Esophagus muscularis mucosa (tissue), 4 donors: ENCODE data around the gene AGXT. TPM values are rescaled to one million over a fixed set of nuclear protein-coding genes. Genes with fewer than 3 reads are reported as not detected.

Experiments used
- DNase-seq: peaks from one replicate; pipeline ENCODE4 v3.0.0-alpha.2; 2017; ENCODE audit errors: extremely low spot score
- H3K27ac ChIP-seq, 4 donors: fragments of 200-600 bp; sonication (generic); replicated peaks in 1 of 4; 1 replicate in 3 of 4; 2 replicates in 1 of 4; pipeline ENCODE4 v1.5.1; 2016 to 2019; ENCODE audit warnings: mild to moderate bottlenecking in 1 of 4
- H3K27me3 ChIP-seq, 4 donors: fragments of 200-600 bp; sonication (generic); one replicate each; pipeline versions ENCODE4 v1.5.1 to v1.6.0; 2016 to 2019
- H3K36me3 ChIP-seq, 4 donors: fragments of 200-600 bp; sonication (generic); one replicate each; pipeline ENCODE4 v1.5.1; 2016 to 2019
- H3K4me1 ChIP-seq, 4 donors: fragments of 200-600 bp; sonication (generic); one replicate each; pipeline ENCODE4 v1.5.1; 2016 to 2019
- H3K4me3 ChIP-seq, 4 donors: fragments of 200-600 bp; sonication (generic); 1 replicate in 2 of 4; 2 replicates in 2 of 4; pipeline ENCODE4 v1.5.1; 2016 to 2019; ENCODE audit warnings: mild to moderate bottlenecking in 4 of 4, moderate library complexity in 1 of 4
- H3K9me3 ChIP-seq, 4 donors: fragments of 200-600 bp; sonication (generic); 1 replicate in 3 of 4; 2 replicates in 1 of 4; pipeline ENCODE4 v1.5.1; 2016 to 2019
- EP300 ChIP-seq: sonication (generic); formaldehyde crosslinking; IDR thresholded peaks from one replicate; pipeline ENCODE4 v1.6.1; 2017; ENCODE audit warnings: antibody characterized with exemption
- POLR2A ChIP-seq: fragments of 450-650 bp; IDR thresholded peaks from one replicate; pipeline ENCODE4 v1.6.1; 2017; ENCODE audit warnings: antibody characterized with exemption, moderate library complexity, mild to moderate bottlenecking, low read depth
- POLR2AphosphoS5 ChIP-seq, 2 donors: sonication (generic); formaldehyde crosslinking; IDR thresholded peaks; one replicate each; pipeline ENCODE4 v1.6.1; 2017; ENCODE audit warnings: antibody characterized with exemption in 2 of 2
- WGBS: methylation state at CpG from one replicate; pipeline ENCODE4 v1.1.5; 2018; 5-methylcytosine and 5-hydroxymethylcytosine counted together
- intact Hi-C: fragments of 100-400 bp; cut with DNase I; formaldehyde crosslinking; loops from one replicate; pipeline ENCODE4 v1.15.1; 2023
- total RNA-seq, 4 donors: library from RNA; depleted of rRNA; stranded (reverse); fragments of >200 nt; gene quantifications; one replicate each; pipeline versions ENCODE4 v1.1.0 to v1.2.1, GENCODE V29; 2016
- TF ChIP-seq, protein P1 (sequence below), 3 experiments: fragments of 200-600 bp in 2 of 3; fragments of 450-650 bp in 1 of 3; sonication (generic) in 2 of 3; IDR thresholded peaks; one replicate each; pipeline ENCODE4 v1.5.1; 2017 to 2019; ENCODE audit warnings: antibody characterized with exemption in 3 of 3, mild to moderate bottlenecking in 2 of 3, moderate library complexity in 1 of 3

AGXT gene
- total RNA-seq, 4 donors from 2014 or later, result not detected

DNA sequence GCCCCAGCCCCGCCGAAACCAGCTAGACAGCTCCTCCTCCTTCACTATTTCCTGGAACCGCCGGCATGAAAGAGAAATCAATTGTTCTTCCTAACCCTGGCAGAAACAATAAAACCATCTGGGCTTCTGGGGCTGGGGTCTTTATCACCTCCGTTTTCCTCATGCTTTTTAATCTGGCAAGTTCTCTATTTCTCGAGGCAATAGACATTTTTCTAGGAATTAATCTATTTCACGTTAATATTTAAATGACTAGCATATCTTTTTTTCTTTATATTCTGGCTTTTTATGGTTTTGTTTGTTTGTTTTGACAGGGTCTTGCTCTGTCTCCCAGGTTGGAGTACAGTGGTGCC, 47.2 kb upstream of the AGXT start:
- Histone ChIP-seq H3K4me1 (peaks cover 18 to 30% (median 27%) of the 10 kb centered on the region in 4 donors), H3K9me3 (peaks cover 0 to 12% (median 2%) of the 10 kb centered on the region in 4 donors), H3K4me3 (peak overlapping the region in 1 of 4 donors; percentile 39), H3K27me3 (peaks cover 0 to 100% (median 40%) of the 10 kb centered on the region in 4 donors), H3K27ac (no peak overlapping the region), H3K36me3 (no peaks in the 10 kb centered on the region)
- no peak for DNase-seq
- intact Hi-C loops, result no loop called here
- TF ChIP-seq EP300 (no peak), POLR2AphosphoS5 (IDR thresholded peaks at IDR 0.05) (no peak), POLR2A (no peak)
- TF ChIP-seq, protein P1, sequence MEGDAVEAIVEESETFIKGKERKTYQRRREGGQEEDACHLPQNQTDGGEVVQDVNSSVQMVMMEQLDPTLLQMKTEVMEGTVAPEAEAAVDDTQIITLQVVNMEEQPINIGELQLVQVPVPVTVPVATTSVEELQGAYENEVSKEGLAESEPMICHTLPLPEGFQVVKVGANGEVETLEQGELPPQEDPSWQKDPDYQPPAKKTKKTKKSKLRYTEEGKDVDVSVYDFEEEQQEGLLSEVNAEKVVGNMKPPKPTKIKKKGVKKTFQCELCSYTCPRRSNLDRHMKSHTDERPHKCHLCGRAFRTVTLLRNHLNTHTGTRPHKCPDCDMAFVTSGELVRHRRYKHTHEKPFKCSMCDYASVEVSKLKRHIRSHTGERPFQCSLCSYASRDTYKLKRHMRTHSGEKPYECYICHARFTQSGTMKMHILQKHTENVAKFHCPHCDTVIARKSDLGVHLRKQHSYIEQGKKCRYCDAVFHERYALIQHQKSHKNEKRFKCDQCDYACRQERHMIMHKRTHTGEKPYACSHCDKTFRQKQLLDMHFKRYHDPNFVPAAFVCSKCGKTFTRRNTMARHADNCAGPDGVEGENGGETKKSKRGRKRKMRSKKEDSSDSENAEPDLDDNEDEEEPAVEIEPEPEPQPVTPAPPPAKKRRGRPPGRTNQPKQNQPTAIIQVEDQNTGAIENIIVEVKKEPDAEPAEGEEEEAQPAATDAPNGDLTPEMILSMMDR (IDR thresholded peaks at IDR 0.05), result no peak
- 23% methylated on average over 7 of the region's 7 CpGs for WGBS

DNA sequence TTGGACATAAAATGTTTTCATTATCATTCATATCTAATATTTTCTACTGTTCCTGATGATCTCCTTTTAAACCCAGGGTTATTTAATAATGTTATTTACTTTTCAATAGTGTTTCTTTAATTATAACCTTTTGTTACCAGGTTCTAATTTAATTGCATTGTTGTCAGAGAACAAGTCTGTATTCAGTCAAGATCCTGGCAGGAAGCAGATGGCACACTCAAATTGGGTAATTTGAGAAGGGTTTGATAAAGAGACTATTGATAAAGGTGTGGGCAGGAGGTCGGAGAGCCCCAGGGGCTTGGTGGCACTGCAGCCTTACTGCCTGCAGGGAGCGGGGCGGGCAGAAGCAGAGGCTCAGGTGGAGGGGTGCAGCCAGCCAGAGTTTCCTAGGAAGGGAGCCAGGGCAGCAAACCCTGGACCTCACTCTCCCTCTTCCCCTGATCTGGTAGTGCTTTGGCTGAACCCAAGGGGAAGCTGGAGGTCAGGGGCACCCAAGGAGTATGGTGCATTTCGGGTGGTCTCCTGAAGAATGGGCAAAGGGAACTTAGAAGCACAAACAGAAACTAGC, 46.3 kb upstream of the AGXT start:
- intact Hi-C loops, result no loop called here
- Histone ChIP-seq H3K4me3 (no peak overlapping the region), H3K4me1 (peaks cover 18 to 30% (median 27%) of the 10 kb centered on the region in 4 donors), H3K9me3 (peaks cover 0 to 12% (median 2%) of the 10 kb centered on the region in 4 donors), H3K36me3 (no peaks in the 10 kb centered on the region), H3K27me3 (peaks cover 0 to 100% (median 41%) of the 10 kb centered on the region in 4 donors), H3K27ac (no peak overlapping the region)
- 76% methylated on average over 4 of the region's 4 CpGs for WGBS
- no peak for DNase-seq
- TF ChIP-seq, protein P1 (IDR thresholded peaks at IDR 0.05), result no peak
- no peak for TF ChIP-seq POLR2A
- no peak for TF ChIP-seq POLR2AphosphoS5 (IDR thresholded peaks at IDR 0.05)

DNA sequence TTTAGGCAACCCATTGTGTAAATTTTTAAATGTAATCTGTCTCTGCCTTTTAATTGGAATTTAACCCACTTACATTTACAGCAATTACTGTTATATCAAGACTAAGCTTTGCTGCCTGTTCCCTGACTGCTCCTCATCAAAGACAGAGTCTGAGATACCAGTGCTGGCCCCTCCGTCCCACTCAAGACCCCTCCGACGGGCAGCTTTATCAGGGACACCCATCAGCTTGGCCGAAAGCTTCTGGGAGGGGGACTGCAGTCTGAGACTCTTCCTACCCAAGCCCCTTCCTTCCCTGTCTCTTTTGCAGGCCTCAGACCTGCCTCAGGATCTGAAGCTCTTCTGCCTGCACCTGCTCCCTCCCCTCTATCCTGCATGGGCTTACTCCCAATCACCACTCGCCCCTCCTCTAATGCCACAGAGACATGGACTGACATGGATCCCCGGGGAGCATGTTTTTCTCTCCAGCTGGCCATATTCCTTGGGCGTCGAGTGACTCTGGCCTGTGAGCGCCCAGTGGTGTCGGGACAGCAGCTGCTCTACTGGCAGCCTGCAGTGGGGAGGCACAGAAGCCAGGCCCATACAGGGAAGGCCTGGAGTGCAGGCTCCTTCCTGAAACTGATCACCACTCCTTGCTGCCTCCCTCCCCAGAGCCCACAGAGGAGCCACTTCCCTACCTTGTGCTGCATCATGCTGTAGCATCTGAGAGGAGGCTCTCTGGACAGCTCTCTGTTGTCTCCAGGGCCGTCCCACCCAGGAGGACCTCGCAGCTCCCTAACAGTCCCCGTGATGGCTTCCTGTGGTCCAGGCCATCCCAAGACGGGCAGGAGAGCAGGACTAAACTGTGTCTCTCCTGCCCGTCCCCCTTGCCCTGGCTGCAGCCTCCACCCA, 44.9 kb upstream of the AGXT start:
- 81% methylated on average over 12 of the region's 15 CpGs for WGBS
- TF ChIP-seq POLR2AphosphoS5 (IDR thresholded peaks at IDR 0.05) (no peak), EP300 (no peak), POLR2A (no peak)
- TF ChIP-seq, protein P1 (IDR thresholded peaks at IDR 0.05), result no peak
- Histone ChIP-seq H3K4me1 (peaks cover 17 to 26% (median 24%) of the 10 kb centered on the region in 4 donors), H3K27ac (no peak overlapping the region), H3K27me3 (peaks cover 0 to 100% (median 39%) of the 10 kb centered on the region in 4 donors), H3K36me3 (no peaks in the 10 kb centered on the region), H3K4me3 (no peak overlapping the region), H3K9me3 (peaks cover 0 to 12% (median 2%) of the 10 kb centered on the region in 4 donors)
- intact Hi-C loops, result no loop called here
- no peak for DNase-seq

DNA sequence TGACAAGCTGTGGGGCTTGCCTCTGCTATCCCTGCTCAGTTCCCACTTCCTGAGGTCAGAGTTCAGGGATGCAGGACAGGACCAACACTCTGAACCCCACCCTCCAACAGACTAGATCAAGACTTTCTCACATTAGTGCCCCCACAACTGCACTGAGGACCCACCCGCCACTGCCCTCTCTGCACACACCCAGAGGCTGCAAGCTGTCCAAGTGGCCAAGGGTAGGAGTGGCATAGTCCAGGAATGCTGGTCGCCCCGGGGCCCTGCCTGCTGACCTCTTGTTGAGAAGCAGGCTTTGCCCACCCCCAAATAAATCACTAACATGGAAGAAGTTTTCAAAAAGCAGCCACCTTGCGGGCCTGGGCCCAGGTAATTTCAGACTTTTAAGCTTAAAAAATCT, 43.1 kb upstream of the AGXT start:
- Histone ChIP-seq H3K4me1 (peaks cover 4 to 8% (median 8%) of the 10 kb centered on the region in 4 donors), H3K9me3 (peaks cover 0 to 12% (median 2%) of the 10 kb centered on the region in 4 donors), H3K27me3 (peaks cover 0 to 91% (median 26%) of the 10 kb centered on the region in 4 donors), H3K4me3 (no peak overlapping the region), H3K27ac (no peak overlapping the region), H3K36me3 (no peaks in the 10 kb centered on the region)
- intact Hi-C loops, result no loop called here
- DNase-seq, result no peak
- TF ChIP-seq, protein P1 (IDR thresholded peaks at IDR 0.05), result no peak
- no peak for TF ChIP-seq POLR2AphosphoS5 (IDR thresholded peaks at IDR 0.05)
- no peak for TF ChIP-seq POLR2A
- TF ChIP-seq EP300, result no peak
- WGBS, result 100% methylated on average over 2 of the region's 4 CpGs
